DND-41 (cell line): ENCODE results near the gene PRKAR2B.

Experiments
- EZH2 ChIP-seq: IDR thresholded peaks from 3 replicates; pipeline ENCODE4 v1.6.1; 2012; ENCODE audit warnings: borderline replicate concordance, low read depth, mild to moderate bottlenecking, moderate library complexity, low read length, inconsistent platforms; ENCODE audit not compliant: severe bottlenecking
- TF ChIP-seq, protein P1 (sequence below): IDR thresholded peaks from 2 replicates; pipeline ENCODE4 v1.5.1; 2012; ENCODE audit warnings: borderline replicate concordance, low read length, moderate library complexity, mild to moderate bottlenecking; ENCODE audit not compliant: poor library complexity, severe bottlenecking; ENCODE audit errors: extremely low read depth

DNA sequence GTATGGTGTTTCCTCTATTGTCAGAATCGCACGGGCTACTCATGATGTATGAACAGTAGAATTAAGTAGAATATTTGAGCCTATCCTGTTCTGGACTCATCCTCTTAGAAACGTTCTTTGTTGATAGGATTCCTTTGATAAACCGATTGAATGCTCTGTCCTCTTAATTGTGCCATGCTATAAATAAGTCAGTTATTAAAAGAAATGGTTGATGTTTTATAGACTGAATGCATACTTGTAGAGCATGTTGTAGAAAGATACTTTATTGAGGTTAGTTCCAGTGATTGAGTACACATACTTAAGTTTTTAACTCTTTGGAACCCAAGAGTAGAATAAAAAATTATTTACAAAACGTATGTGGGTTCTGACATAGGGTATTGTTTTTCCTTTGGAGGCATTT lies 69.4 kb downstream of the PRKAR2B start:
- TF ChIP-seq, protein P1, sequence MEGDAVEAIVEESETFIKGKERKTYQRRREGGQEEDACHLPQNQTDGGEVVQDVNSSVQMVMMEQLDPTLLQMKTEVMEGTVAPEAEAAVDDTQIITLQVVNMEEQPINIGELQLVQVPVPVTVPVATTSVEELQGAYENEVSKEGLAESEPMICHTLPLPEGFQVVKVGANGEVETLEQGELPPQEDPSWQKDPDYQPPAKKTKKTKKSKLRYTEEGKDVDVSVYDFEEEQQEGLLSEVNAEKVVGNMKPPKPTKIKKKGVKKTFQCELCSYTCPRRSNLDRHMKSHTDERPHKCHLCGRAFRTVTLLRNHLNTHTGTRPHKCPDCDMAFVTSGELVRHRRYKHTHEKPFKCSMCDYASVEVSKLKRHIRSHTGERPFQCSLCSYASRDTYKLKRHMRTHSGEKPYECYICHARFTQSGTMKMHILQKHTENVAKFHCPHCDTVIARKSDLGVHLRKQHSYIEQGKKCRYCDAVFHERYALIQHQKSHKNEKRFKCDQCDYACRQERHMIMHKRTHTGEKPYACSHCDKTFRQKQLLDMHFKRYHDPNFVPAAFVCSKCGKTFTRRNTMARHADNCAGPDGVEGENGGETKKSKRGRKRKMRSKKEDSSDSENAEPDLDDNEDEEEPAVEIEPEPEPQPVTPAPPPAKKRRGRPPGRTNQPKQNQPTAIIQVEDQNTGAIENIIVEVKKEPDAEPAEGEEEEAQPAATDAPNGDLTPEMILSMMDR = no peak
- TF ChIP-seq EZH2 = no peak
